Measurements from ENCODE around the gene ARSK. TPM values are rescaled to one million over a fixed set of nuclear protein-coding genes. Genes with fewer than 3 reads are reported as not detected.
"Not testable (repeated sequence)": the region's sequence is repeated elsewhere in the genome, so short reads cannot be mapped to it uniquely, and the experiment has no call there.

The ARSK gene
- total RNA-seq, 2 donors from 2014 or later: 4.3 to 6.2 TPM

GRCh38 chr5:95631255-95631958 lies 76.5 kb downstream of the ARSK start:
- peak; percentile 22 for ATAC-seq
- WGBS, 2 donors: 30 to 45% methylated on average over 2 of the region's 2 CpGs
- intact Hi-C loops (cut with DNase I): no loop called here

DNA sequence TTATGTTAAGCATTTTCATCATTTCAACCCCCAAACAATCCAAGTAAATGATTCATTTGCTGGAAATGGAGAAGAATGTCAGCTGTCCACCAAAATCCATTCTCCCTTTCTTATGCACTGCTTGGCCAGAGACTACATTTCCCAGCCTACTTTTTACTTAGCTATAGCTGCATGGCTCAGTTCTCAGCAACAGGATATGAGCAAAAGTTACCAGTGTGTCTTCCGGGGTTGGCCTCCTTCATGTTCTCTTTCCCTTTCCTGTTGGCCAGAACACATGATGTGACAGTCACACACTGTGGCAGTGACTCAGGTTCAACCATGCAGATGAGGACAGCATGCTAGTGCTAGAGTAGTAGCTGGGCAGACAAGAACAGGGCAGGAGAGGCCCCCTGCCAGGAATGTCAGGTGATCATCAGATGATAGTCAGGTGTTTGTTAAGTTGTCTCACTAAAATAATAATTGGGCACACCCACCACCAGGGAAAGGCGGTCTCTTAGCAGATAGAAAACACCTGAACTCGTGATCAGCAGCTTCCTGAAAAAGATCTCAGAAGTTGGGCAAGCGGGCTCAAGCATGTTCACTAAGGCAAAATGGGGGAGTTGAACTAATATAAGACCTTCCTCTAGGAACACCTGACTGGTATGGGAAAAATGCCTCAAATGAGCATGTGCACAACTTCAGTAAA lies 77.2 kb downstream of the ARSK start:
- no peaks in the 10 kb centered on the region for H3K9me3 ChIP-seq
- ATAC-seq: peak; percentile 95
- DNase-seq: peak; percentile 48 to 78 (median 67)
- H3K36me3 ChIP-seq (replicated peaks in 1 of 2; ENCODE audit: insufficient read depth in 1 of 2, low read depth in 2 of 2): no peaks in the 10 kb centered on the region
- peaks cover 15% of the 10 kb centered on the region for H3K4me1 ChIP-seq
- no peak overlapping the region for H3K4me3 ChIP-seq
- no peaks in the 10 kb centered on the region for H3K27me3 ChIP-seq
- H3K27ac ChIP-seq: peak overlapping the region in 3 of 4 donors; percentile 13 to 54 (median 44)
- intact Hi-C loops (cut with DNase I): no loop called here
- 66 to 74% methylated on average over 4 of the region's 4 CpGs for WGBS, 2 donors
- TF ChIP-seq CTCF (IDR thresholded peaks at IDR 0.05) (no peak), POLR2A (IDR thresholded peaks at IDR 0.05) (peak in 1 of 3 donors; percentile 65)

More at GRCh38 chr5:95631255-95631958, 76.5 kb downstream of the ARSK start:
- Histone ChIP-seq H3K27me3 (no peaks in the 10 kb centered on the region), H3K9me3 (no peaks in the 10 kb centered on the region), H3K27ac (peak overlapping the region in 2 of 4 donors; percentile 44 to 54), H3K4me3 (no peak overlapping the region), H3K36me3 (replicated peaks in 1 of 2; ENCODE audit: insufficient read depth in 1 of 2, low read depth in 2 of 2) (no peaks in the 10 kb centered on the region), H3K4me1 (peaks cover 15% of the 10 kb centered on the region)
- no peak for DNase-seq
- no peak for TF ChIP-seq CTCF (IDR thresholded peaks at IDR 0.05)
- TF ChIP-seq POLR2A (IDR thresholded peaks at IDR 0.05): no peak

DNA sequence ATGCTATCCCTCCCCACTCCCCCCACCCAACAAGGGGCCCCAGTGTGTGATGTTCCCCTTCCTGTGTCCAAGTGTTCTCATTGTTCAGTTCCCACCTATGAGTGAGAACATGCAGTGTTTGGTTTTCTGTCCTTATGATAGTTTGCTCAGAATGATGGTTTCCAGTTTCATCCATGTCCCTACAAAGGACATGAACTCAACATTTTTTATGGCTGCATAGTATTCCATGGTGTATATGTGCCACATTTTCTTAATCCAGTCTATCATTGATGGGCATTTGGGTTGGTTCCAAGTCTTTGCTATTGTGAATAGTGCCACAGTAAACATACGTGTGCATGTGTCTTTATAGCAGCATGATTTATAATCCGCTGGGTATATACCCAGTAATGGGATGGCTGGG lies 78.0 kb downstream of the ARSK start:
- H3K27ac ChIP-seq; H3K27me3 ChIP-seq; H3K4me3 ChIP-seq; DNase-seq; ATAC-seq; H3K9me3 ChIP-seq; H3K36me3 ChIP-seq (replicated peaks in 1 of 2; ENCODE audit: insufficient read depth in 1 of 2, low read depth in 2 of 2); intact Hi-C loops (cut with DNase I): not testable (repeated sequence)
- H3K4me1 ChIP-seq: peaks cover 15% of the 10 kb centered on the region
- 88 to 100% methylated on average over 2 of the region's 2 CpGs for WGBS, 2 donors

DNA sequence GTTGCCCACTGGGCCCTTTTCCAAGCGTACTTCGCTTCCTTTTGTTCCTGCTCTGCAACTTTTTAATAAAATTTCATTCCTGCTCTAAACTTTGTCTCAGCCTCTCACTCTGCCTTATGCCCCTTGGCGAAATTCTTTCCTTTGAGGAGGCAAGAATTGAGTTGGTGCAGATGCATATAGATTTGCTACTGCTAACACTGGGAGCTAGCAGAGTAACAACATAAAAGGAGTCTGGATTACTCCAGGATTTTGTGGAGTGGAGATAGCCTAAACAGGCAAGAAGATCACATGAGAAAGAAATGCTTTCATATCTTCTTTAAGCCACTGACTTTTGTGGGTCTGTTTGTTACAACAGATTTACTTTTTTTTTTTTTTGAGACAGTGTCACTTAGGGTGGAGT lies 78.8 kb downstream of the ARSK start:
- no peak overlapping the region for H3K4me3 ChIP-seq
- 99% methylated on average over 3 of the region's 3 CpGs for WGBS, 2 donors
- intact Hi-C loops (cut with DNase I): no loop called here
- ATAC-seq (no peak), DNase-seq (no peak)
- no peaks in the 10 kb centered on the region for H3K9me3 ChIP-seq
- peaks cover 15% of the 10 kb centered on the region for H3K4me1 ChIP-seq
- no peaks in the 10 kb centered on the region for H3K36me3 ChIP-seq (replicated peaks in 1 of 2; ENCODE audit: insufficient read depth in 1 of 2, low read depth in 2 of 2)
- H3K27ac ChIP-seq: no peak overlapping the region
- TF ChIP-seq CTCF (IDR thresholded peaks at IDR 0.05) (no peak), POLR2A (IDR thresholded peaks at IDR 0.05) (no peak)
- H3K27me3 ChIP-seq: no peaks in the 10 kb centered on the region

DNA sequence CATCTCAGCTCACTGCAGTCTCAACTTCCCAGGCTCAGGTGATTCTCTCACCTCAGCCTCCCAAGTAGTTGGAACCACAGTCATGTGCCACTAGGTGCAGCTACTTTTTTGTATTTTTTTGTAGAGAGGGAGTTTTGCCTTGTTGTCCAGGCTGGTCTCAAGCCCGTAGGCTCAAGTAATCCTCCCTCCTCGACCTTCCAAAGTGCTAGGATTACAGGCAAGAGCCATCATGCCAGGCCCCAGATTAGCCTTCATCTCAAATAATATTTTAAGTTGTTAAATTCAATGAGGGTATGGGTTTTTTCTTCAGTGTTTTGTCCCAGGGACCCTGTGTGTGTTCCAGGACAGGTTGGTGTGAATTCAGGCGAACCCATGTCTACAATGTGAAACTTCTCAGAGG lies 79.2 kb downstream of the ARSK start:
- Histone ChIP-seq H3K36me3 (replicated peaks in 1 of 2; ENCODE audit: insufficient read depth in 1 of 2, low read depth in 2 of 2) (no peaks in the 10 kb centered on the region), H3K27me3 (no peaks in the 10 kb centered on the region)
- TF ChIP-seq POLR2A (IDR thresholded peaks at IDR 0.05) (no peak), CTCF (IDR thresholded peaks at IDR 0.05) (no peak)

More for the DNA sequence above, 79.2 kb downstream of the ARSK start:
- WGBS, 2 donors: 95 to 98% methylated on average over 3 of the region's 3 CpGs
- H3K4me1 ChIP-seq: peaks cover 15% of the 10 kb centered on the region
- H3K27ac ChIP-seq: no peak overlapping the region
- intact Hi-C loops (cut with DNase I): no loop called here
- H3K9me3 ChIP-seq: no peaks in the 10 kb centered on the region
- DNase-seq (no peak), ATAC-seq (no peak)
- H3K4me3 ChIP-seq: no peak overlapping the region
